NCI-H1436 treated with DMSO at 0.1 percent for 48 hours (cell line): Measurements from ENCODE around the gene IFT20.

Source experiments
- DNase-seq: peaks from one replicate; lab custom pipeline; 2025; lab: John Stamatoyannopoulos, UW

Gene IFT20

GRCh38 chr17:28335959-28336871 lies 943 bp upstream of the IFT20 start:
- no peak for DNase-seq

DNA sequence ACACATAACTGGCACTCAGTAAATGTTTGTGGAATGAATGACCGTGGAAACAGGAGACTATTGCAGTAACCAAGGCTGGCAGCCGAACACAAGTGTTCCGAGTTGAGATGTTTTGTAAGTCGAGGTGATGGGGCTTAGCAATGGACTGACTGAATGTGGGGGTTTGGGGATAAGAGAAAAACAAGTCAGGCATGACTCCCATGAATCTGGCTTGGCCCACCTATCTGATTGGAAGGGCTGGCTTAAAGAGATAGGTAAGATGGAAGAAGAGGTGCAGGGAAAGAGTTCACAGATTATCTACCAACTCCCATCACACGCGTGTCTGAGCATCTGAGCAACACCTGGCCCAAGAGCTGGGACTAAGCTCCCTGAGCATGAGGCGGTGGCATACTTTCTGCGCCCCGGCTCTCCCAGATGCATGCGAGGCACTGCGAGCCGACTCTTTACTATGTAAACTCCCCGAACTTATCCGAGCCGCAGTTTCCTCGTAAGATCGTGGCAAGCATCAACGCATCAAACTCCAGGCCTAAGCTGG lies 539 bp downstream of the IFT20 start:
- DNase-seq = no peak

DNA sequence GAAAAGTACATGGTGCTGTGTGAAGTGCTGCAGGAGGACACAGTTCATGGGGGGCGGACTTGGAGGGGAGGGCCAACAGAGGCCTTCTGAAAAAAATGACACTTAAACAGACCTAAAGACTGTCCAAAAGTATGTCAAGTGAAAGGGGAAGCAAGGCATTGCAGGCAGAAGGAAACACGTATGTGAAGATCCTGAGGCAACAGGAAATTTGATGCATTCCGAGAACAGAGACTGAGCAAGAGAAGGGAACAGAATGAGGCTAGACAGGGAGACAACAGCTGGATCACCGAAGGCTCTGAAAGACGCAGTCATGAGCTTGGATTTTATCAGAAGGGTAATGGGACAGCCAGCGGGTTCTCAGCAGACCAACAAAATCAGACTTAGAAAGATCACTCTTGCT lies 1.1 kb downstream of the IFT20 start:
- no peak for DNase-seq

DNA sequence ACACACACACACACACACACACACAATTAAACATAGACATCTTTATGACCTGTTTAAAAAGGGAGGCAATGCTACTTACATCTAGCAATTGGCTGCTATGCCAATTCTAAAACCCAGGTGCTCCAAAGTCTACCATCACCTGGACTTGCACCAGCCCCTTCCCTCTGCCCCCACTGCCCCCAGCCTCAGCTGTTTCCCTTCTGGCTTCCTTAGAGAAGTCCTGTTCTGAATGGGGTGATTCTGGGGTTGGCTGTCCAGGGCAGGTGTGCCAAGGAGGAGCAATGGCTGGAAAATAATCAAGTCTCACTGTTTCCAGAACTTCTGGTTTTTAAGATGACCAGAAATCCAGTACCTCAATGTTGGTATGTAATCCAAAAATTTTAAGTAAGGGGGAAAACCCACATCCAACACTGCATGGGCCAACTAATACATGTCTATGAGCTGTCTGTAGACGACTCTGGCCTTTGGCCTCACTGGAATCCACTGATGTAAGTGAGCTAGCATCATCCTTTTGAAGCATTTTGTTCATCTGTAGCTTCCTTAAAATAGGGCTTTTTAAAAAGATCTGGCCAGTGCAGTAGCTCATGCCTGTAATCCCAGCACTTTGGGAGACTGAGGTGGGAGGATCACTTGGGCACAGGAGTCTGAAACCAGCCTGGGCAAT lies 2.1 kb downstream of the IFT20 start:
- DNase-seq = no peak

GRCh38 chr17:28331891-28332420 lies 3.3 kb downstream of the IFT20 start:
- no peak for DNase-seq

- DNase-seq = no peak
Measured at GRCh38 chr17:28330671-28331070, 4.6 kb downstream of the IFT20 start.

- no peak for DNase-seq
Measured at GRCh38 chr17:28328325-28328724, 6.9 kb downstream of the IFT20 start.

GRCh38 chr17:28327709-28328108 lies 7.6 kb downstream of the IFT20 start:
- no peak for DNase-seq

- DNase-seq = no peak
Measured at GRCh38 chr17:28327031-28327607, 8.2 kb downstream of the IFT20 start.

- no peak for DNase-seq
Measured at GRCh38 chr17:28326114-28326513, 9.2 kb downstream of the IFT20 start.

DNA sequence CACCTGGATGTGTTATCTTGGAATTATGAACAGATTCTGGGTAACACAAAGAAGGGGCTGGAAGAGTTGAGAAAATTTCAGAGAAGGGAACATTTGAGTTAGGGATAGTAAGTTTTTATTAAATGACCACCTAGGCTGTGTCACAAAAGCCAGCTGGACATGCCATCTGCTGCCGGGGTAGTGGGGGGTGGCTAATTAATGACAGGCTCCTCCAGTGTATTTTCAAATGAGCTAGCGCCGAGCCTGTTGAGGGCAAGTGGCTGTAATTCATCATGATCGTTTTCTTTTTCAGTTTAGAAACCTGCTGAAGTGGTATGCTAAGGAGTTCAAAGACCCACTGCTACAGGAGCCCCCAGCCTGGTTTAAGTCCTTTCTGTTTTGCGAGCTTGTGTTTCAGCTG lies 10.1 kb downstream of the IFT20 start:
- DNase-seq = no peak

GRCh38 chr17:28324781-28325180 lies 10.5 kb downstream of the IFT20 start:
- DNase-seq = no peak

- no peak for DNase-seq
Measured at GRCh38 chr17:28324267-28324745, 11.0 kb downstream of the IFT20 start.

- no peak for DNase-seq
Measured at GRCh38 chr17:28320215-28321061, 14.8 kb downstream of the IFT20 start.

DNA sequence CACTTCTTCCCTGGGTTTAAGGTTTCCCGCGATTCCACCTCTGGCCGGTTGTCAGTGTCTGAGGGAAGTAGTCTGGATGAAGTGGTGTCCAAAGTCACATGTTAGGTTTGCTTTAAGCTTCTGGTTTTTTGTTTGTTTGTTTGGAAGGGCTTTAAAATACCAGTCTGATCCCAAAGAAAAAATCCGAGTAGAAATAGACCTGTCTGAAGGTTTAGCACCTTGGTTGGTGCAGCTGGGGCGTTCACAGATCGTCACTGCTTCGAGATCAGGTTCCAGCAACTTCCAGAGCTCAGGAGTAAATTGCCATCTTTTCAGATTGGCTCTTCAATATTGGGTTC lies 15.7 kb downstream of the IFT20 start:
- no peak for DNase-seq

DNA sequence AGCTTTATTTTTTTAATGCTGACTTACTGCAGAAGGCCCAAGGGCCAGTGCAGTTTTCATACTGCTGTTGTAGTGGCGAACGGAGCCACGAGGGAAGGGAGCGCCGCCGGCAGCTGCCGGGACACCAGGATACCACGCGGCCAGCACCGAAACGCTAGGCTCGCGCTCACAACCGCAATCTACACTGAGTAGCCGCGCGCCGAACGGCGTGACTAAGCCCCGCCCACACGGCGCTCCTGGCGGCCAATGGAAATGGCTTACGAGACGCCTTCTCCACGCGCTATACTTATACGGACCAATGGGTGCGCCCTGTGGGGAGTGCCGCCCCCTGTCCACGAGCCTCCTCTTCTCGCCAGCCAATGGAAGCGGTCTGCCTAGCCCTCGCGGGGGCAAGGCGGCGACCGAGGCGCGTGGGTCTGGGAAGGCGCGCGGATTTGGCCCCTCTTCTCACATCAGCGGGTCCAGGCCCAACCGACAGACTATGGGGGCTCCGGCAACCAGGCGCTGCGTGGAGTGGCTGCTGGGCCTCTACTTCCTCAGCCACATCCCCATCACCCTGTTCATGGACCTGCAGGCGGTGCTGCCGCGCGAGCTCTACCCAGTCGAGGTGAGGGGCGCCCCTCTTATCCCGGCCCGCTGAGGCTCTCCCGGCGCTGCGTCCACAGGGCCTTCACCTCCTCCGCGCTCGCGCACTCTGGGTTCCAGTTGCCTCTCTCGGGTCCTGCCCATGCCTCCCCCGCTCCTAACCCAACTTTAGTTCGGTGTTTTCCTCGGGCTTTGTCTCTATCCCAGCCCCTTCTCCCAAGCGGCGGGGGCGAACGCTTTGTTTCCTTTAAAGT lies 16.3 kb downstream of the IFT20 start, which contains the start of gene TMEM97:
TMEM97 (plus strand) TSS at position 442 of the 839 bp plus-strand sequence; CDS start at position 482, 40 bp downstream.
- DNase-seq = peak; percentile 95

DNA sequence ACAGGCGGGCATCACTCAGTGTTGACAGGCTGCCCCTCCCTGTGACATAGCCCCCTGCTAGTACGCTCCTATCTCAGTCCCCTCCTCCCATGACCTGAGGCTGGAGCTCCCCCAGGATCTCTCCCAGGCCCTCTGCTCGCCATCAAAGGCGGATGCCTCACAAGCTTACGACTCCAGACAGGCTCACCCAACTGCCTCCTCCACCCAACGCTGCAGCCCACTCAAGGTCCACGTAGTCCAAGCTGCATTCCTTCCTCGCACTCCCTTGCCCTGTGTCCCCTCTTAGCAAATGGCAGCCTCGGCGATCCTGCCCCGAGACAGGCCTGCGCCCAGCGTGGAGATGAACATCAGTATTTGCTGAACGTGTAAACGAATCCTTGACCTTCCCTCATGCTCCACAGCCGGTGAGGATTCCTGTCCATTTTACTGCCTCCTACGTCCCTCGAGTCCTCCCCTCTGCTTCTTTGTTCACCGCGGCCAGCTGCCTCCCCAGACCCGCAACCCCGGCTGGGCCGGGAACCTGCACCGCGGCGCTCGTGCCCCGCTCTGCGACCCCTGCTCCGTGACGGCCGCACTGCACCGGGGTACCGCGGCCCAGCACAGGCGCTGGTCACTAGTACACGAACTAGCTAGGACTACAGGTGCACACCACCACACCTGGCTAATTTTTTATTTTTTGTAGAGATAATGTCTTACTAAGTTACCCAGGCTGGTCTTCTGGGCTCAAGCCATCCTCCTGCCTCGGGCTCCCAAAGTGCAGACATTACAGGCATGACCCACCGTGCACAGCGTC lies 17.1 kb downstream of the IFT20 start:
- DNase-seq = no peak

DNA sequence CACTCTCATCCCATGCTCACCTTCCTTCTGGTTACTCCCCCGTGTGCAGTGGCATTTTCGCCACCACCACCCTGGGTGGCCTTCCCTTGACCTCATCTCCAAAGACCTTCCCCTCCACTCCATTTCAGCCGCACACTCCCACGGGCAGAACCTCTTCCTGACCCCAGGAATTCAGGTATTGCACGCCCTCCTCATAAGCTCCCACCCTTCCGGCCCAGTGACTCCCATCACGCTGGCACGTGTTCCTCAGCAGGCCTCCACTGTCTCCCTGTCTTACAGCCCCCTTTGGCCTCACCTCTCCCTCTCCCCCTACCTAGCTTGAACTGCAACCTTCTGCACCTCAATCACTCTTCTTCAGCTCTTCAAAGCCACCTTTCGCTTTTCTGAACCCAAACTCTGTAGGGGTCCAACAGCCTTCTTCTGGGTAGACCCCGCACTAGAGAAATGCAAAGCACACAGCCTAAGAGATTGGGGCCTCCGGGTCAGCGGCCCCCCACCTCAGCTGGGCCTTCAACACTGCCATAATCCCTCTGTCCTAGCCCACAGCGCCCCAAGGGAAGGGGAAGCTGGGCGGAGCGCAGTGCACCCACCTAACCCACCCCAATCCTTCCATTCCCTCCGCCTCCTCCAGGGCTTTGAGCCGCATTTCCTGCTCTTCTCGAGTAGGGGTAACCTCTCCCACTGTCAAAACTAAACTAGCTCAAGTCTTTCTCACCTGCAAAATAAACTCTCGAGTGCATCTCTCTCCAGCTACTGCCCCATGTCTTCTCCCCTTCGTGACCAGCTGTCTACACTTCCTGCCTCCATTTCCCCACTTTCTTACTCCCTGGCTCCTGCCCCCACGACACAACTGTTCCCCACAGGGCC lies 17.9 kb downstream of the IFT20 start:
- no peak for DNase-seq
